Activated T-cell treated with anti-CD3 and anti-CD28 coated beads, Interleukin-2, amount 50 U/mL, for 4 hours (primary cell): ENCODE measurements around the gene UNG. TPM values are rescaled to one million over a fixed set of nuclear protein-coding genes. Genes with fewer than 3 reads are reported as not detected.
"Not testable (repeated sequence)": the region's sequence is repeated elsewhere in the genome, so short reads cannot be mapped to it uniquely, and the experiment has no call there.

ENCODE experiments used
- ATAC-seq, 2 donors: fragments of 200-7000 bp; cut with Tn5 transposase; one replicate each; pipeline ENCODE4 v1.10.0; 2021
- DNase-seq: peaks from one replicate; pipeline ENCODE4 v3.0.0-alpha.2; 2020
- H3K27me3 Mint-ChIP-seq: one replicate; pipeline ENCODE4 v1.8.0; 2021; ENCODE audit warnings: low read depth, mixed read lengths
- H3K36me3 Mint-ChIP-seq: one replicate; pipeline ENCODE4 v1.8.0; 2022; ENCODE audit warnings: mixed read lengths; ENCODE audit not compliant: insufficient read depth
- H3K4me1 Mint-ChIP-seq: one replicate; pipeline ENCODE4 v1.8.0; 2021; ENCODE audit warnings: low read depth, mixed read lengths
- H3K4me3 Mint-ChIP-seq: one replicate; pipeline ENCODE4 v1.8.0; 2021; ENCODE audit warnings: mild to moderate bottlenecking, moderate library complexity, mixed read lengths
- H3K9me3 Mint-ChIP-seq: one replicate; pipeline ENCODE4 v1.8.0; 2021; ENCODE audit warnings: mixed read lengths
- total RNA-seq, 3 donors: library from RNA; stranded (reverse); gene quantifications; one replicate each; pipeline ENCODE4 v1.2.1, GENCODE V29; 2021

Gene UNG
- total RNA-seq: 100 to 1,000 TPM in 2 of 3 donors, 10 to 100 TPM in 1; 91.9 to 134 (median 117) TPM

DNA sequence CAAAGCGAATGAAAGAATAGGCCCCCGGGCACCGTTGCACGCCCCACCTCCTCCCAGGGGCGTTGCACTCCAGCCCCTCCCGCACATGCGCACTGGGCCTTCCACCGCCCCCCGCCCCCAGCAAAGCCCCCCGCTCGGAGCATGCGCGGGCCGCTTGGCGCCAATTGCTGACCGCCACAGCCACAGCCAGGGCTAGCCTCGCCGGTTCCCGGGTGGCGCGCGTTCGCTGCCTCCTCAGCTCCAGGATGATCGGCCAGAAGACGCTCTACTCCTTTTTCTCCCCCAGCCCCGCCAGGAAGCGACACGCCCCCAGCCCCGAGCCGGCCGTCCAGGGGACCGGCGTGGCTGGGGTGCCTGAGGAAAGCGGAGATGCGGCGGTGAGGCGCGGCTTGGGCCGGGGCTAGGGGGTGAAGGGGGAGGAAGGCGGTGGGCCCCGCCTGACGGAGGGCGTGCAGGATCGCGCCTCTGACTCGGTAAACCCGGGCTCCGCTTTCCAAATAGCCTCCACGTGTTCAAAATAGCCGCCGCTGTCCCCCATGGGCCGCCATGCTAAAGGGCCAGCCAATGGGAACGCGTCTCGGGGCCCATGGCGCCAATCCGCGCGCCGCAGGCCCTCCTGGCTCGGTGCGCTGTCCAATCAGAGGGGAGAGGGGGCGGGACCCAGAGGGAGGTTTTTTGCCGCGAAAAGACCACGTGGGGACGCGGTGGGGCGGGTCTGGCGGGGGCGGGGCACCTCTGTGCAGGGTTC is at the start of gene UNG:
TSS of gene UNG (plus strand) at position 163 of the 748 bp plus-strand sequence. CDS start at position 246, 83 bp downstream.
- peaks cover 34% of the 10 kb centered on the region for H3K4me1 Mint-ChIP-seq
- ATAC-seq: peak; percentile 92 to 93
- no peaks in the 10 kb centered on the region for H3K27me3 Mint-ChIP-seq
- peak; percentile 96 for DNase-seq
- no peaks in the 10 kb centered on the region for H3K9me3 Mint-ChIP-seq
- peak within 1 kb of the TSS; percentile 83 for H3K4me3 Mint-ChIP-seq
- peaks cover 15% of the 10 kb centered on the region for H3K36me3 Mint-ChIP-seq

DNA sequence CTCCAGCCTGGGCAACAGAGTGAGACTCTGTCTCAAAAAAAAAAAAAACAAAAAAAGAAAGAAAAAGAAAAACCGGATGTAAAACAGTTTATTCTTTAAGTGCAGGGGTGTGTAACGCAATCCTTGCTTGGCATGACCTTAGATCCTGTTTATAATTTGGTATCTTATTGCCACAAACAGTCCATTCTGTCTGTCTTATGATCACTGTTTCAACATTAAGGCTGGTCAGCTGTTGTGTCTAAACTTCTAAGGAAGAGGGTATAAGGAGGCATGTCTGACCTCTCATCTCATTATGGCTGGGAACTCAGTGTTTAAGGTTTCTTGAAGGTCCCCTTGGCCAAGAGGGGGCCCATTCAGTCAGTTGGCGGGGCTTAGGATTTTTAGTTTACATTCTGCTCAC is 48.7 kb upstream of the UNG start:
- not testable (repeated sequence) for H3K4me1 Mint-ChIP-seq, H3K4me3 Mint-ChIP-seq, ATAC-seq, H3K9me3 Mint-ChIP-seq, H3K27me3 Mint-ChIP-seq, DNase-seq, H3K36me3 Mint-ChIP-seq

DNA sequence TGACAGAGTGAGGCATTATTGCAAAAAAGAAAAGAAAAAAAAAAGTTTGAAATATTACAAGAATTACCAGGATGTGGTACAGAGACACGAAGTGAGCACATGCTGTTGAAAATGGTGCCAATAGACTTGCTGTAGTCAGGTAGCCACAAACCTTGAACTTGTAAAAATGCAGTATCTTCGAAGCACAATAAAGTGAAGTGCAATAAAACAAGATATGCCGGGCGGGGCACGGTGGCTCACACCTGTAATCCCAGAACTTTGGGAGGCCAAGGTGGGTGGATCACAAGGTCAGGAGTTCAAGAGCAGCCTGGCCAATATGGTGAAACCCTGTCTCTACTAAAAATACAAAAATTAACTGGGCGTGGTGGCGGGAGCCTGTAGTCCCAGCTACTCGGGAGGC is 47.6 kb upstream of the UNG start:
- H3K27me3 Mint-ChIP-seq, ATAC-seq, H3K36me3 Mint-ChIP-seq, H3K9me3 Mint-ChIP-seq, H3K4me3 Mint-ChIP-seq, DNase-seq: not testable (repeated sequence)
- H3K4me1 Mint-ChIP-seq: peaks cover 14% of the 10 kb centered on the region

GRCh38 chr12:109052097-109052413 is 45.3 kb upstream of the UNG start:
- ATAC-seq (no peak), DNase-seq (no peak)
- Mint-ChIP-seq H3K4me3 (peak overlapping the region; percentile 95), H3K4me1 (peaks cover 14% of the 10 kb centered on the region), H3K9me3 (no peaks in the 10 kb centered on the region), H3K27me3 (no peaks in the 10 kb centered on the region), H3K36me3 (peaks cover 11% of the 10 kb centered on the region)

DNA sequence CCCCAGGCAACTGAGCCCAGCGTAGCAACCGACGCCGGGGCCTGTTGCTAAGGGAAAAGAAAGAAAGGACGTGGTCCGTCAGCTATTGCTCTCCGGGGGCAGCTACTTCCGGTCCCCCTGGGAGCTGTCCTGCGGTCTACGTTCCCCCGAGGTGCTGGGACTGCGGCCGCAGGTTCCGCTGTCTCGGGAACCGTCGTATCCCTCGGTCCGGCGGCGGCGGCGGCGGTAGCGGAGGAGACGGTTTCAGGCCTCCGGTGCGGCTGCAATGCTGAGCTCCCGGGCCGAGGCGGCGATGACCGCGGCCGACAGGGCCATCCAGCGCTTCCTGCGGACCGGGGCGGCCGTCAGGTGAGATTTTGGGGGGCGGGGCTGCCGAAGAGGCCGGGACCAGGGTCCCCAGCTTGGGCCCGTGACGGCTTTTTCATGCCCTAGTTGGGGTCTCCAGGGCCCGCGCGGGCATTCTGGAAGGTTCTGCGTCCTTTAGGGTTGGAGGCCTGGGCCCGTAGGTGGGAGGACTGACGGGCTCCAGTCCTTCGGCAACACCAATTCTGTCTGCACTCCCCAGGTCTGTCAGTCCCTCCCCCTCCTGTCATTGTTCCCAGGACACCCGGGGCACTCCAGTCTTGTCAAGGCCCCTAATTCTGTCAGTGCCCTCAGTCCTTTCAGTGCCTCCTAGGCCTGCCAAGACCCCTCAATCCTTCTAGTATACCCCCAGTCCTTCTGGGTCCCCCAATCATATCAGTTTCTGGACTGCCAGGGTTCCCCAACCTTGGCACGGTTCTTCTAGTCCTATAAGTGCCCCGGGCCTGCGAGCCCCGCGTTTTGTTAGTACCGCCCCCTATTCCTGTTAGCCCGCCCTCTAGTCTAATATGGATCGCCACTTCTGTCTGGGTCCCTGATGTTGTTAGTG is 44.7 kb upstream of the UNG start, which contains the start of gene USP30:
TSS of gene USP30 (plus strand) at position 163 of the 910 bp plus-strand sequence. CDS start at position 266, 103 bp downstream.
- Mint-ChIP-seq H3K9me3 (no peaks in the 10 kb centered on the region), H3K36me3 (peaks cover 14% of the 10 kb centered on the region), H3K4me1 (peaks cover 14% of the 10 kb centered on the region), H3K4me3 (peak within 1 kb of the TSS; percentile 95), H3K27me3 (no peaks in the 10 kb centered on the region)
- peak; percentile 80 for DNase-seq
- ATAC-seq: peak; percentile 82 to 86

DNA sequence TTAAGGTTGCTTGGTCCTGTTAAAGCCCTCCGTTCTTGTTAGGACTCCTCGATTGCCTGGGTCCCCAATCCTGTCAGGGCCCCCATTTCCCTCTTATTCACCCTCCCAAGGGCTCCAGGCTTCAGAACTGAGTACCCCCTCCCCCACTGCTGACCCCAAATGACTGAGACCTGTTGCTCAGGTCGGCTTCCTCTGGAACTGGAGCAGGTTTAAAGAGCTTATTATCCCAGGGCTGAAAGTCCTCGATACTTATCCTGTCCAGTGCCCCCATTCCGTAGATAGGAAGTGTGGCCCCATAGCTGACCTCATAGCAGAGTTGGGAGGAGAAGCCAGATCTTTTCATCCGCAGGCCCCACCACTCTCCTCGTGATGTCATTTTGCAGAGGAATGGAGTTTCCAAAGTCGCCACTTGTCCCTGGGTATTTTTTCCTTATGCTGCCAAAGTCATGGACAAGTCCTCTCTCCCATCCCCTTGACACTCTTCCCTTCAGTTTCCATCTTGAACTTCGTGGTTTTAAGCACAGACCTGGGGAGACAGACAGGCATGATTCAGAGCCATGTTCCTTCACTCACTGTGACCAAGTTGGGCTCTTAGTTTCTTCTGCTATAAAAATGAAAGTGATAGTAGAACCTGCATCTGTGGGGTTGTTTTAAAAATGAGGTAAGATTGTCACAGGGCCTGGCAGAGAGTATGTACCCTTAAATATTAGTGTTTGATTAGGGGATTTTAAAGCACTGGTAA is 43.8 kb upstream of the UNG start:
- H3K9me3 Mint-ChIP-seq: no peaks in the 10 kb centered on the region

DNA sequence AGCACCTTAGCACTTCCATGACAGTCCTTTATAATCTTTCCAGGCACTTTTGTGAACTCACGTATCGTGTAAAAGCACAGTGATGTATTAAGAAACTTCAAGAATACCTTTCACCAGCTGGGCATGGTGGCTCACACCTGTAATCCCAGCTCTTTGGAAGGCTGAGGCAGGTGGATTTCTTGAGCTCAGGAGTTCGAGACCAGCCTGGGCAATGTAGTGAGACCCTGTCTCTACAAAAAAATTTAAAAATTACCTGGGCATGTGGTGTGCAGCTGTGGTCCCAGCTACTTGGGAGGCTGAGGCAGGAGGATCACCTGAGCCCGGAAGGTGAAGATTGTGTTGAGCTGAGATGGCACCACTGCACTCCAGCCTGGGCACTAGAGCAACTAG is 43.3 kb upstream of the UNG start:
- H3K9me3 Mint-ChIP-seq, DNase-seq, H3K27me3 Mint-ChIP-seq: not testable (repeated sequence)
- H3K36me3 Mint-ChIP-seq: peaks cover 20% of the 10 kb centered on the region
- H3K4me1 Mint-ChIP-seq: peaks cover 14% of the 10 kb centered on the region
- H3K4me3 Mint-ChIP-seq: peak overlapping the region; percentile 95
- peak in 1 of 2 donors; percentile 3 for ATAC-seq

More for the DNA sequence above, 43.8 kb upstream of the UNG start:
- peaks cover 17% of the 10 kb centered on the region for H3K36me3 Mint-ChIP-seq
- peak overlapping the region; percentile 95 for H3K4me3 Mint-ChIP-seq
- H3K27me3 Mint-ChIP-seq: no peaks in the 10 kb centered on the region
- ATAC-seq (peak; percentile 81 to 83), DNase-seq (peak; percentile 8)
- H3K4me1 Mint-ChIP-seq: peaks cover 14% of the 10 kb centered on the region

GRCh38 chr12:109054520-109054919 is 42.9 kb upstream of the UNG start:
- Mint-ChIP-seq H3K4me1 (peaks cover 14% of the 10 kb centered on the region), H3K4me3 (no peak overlapping the region), H3K36me3 (peaks cover 20% of the 10 kb centered on the region), H3K27me3 (no peaks in the 10 kb centered on the region), H3K9me3 (no peaks in the 10 kb centered on the region)
- ATAC-seq (no peak), DNase-seq (no peak)

DNA sequence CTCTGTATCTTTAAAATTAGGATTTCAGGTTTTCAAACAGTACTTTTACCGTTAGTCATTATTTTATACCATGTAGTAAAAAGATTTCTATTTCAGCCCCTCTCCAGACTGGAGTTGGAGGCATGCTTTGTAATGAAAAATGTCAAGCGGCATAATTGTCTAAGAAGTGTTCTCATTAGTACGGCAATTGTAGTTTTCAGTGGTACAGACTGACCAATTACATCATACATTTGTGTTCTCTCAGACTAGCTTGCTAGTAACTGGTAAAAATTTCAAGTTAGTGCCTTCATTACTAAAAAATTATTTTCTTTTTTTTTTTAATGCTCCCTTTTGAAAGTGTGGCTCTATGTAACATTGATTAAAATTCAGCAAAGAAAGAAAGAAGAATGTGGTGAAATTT is 40.5 kb upstream of the UNG start:
- ATAC-seq (no peak), DNase-seq (no peak)
- H3K27me3 Mint-ChIP-seq: no peaks in the 10 kb centered on the region
- no peak overlapping the region for H3K4me3 Mint-ChIP-seq
- peaks cover 14% of the 10 kb centered on the region for H3K4me1 Mint-ChIP-seq
- H3K9me3 Mint-ChIP-seq: no peaks in the 10 kb centered on the region
- H3K36me3 Mint-ChIP-seq: peaks cover 23% of the 10 kb centered on the region

DNA sequence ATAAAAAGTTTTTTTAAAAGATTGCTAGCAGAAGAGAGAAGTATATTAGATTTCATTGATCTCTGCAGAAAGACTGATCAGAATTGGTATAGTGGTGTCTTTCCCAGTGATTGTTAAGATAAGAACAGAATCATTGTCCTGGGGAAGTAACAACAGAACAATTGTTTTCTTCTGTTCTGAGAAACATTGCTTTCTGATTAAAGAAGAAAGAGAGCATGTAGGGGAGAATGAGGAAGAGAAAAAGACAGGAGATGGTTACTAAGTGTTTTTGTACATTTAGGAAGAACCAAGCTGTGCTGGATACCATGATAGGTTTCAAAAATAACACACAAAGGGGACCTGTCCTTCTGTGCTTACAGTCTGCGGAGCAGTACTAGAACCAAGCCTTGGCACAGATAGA is 40.0 kb upstream of the UNG start:
- Mint-ChIP-seq H3K36me3 (peaks cover 19% of the 10 kb centered on the region), H3K27me3 (no peaks in the 10 kb centered on the region), H3K9me3 (no peaks in the 10 kb centered on the region), H3K4me3 (no peak overlapping the region), H3K4me1 (peaks cover 10% of the 10 kb centered on the region)
- DNase-seq (no peak), ATAC-seq (no peak)

DNA sequence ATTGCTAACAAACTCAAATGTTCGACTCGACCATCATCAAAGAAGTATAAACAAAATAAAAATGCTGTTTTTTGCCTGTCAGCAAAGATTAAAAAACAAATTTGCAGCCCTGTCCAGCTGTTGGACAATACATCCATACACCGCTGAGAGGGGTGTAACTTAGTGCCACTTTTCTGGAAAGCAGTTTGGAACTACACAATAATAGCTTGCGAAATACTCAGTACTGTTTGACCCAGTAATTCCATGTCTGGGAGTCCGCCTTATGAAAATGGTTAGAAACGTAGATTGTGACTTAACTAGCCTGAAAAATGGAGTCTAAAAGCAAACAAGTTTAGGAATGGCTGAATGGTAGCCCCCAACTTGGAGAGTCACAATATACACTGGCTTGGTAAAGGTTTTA is 38.6 kb upstream of the UNG start:
- H3K36me3 Mint-ChIP-seq: peaks cover 21% of the 10 kb centered on the region
- no peaks in the 10 kb centered on the region for H3K27me3 Mint-ChIP-seq
- H3K4me3 Mint-ChIP-seq: no peak overlapping the region
- no peak for DNase-seq
- no peaks in the 10 kb centered on the region for H3K9me3 Mint-ChIP-seq
- no peak for ATAC-seq
- peaks cover 9% of the 10 kb centered on the region for H3K4me1 Mint-ChIP-seq

- H3K4me3 Mint-ChIP-seq: no peak overlapping the region
- H3K9me3 Mint-ChIP-seq: no peaks in the 10 kb centered on the region
- DNase-seq (no peak), ATAC-seq (no peak)
- H3K36me3 Mint-ChIP-seq: peaks cover 11% of the 10 kb centered on the region
- H3K4me1 Mint-ChIP-seq: peaks cover 4% of the 10 kb centered on the region
- no peaks in the 10 kb centered on the region for H3K27me3 Mint-ChIP-seq
These were observed 33.3 kb upstream of the UNG start for GRCh38 chr12:109064143-109064542.

DNA sequence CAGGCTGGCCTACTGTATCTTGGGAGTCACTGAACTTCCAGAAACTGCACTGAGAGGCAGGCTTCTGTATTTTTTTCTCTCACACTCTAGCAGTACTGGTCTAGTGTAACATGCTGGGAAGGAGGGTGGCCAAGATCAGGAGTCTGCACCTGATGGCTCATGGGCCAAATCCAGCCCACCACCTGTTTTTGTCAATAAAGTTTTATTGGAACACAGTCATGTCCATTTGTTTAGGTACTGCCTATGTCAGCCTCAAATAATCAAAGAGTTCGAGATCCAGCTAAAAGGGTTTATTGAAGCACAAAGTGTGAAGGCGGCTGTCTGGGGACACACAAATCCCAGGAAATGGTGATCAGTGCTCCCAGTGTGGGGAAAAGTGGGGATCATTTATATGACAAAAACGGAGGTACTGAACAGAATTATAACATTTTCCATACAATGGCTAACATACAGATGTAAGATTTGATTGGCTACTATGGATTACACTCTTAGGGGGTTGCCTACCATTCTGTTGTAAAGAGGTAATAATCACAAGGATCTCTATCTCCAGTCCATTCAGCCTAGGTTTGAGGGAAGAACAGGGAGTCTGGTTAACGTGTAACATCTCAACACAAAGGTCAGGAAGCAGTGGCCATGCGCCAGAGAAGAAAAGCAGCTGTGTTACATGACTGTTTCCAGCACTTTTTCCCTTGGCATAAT is 32.1 kb upstream of the UNG start:
- H3K36me3 Mint-ChIP-seq: peaks cover 11% of the 10 kb centered on the region
- ATAC-seq: no peak

DNA sequence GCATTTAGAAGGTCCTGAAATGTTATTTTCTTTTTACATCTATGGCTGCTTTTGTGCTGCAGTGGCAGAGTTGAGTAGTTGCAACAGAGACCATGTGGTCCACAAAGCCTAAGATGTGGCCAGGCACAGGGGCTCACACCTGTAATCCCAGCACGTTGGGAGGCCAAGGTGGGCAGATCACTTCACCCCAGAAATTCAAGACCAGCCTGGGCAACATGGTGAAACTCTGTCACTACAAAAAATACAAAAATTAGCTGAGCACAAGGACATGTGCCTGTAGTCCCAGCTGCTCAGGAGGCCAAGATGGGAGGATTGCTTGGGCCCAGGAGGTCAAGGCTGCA is 31.6 kb upstream of the UNG start:
- H3K9me3 Mint-ChIP-seq: no peaks in the 10 kb centered on the region
- H3K4me3 Mint-ChIP-seq: no peak overlapping the region
- H3K36me3 Mint-ChIP-seq: peaks cover 16% of the 10 kb centered on the region
- DNase-seq (no peak), ATAC-seq (no peak)
- no peaks in the 10 kb centered on the region for H3K27me3 Mint-ChIP-seq
- peaks cover 4% of the 10 kb centered on the region for H3K4me1 Mint-ChIP-seq

More for the DNA sequence above, 32.1 kb upstream of the UNG start:
- no peak for DNase-seq
- Mint-ChIP-seq H3K4me3 (no peak overlapping the region), H3K9me3 (no peaks in the 10 kb centered on the region), H3K27me3 (no peaks in the 10 kb centered on the region), H3K4me1 (peaks cover 4% of the 10 kb centered on the region)
